Adrenal gland (tissue), 5 donors: Measurements from ENCODE around the gene ASMT.

Experiments used
- POLR2A ChIP-seq, 2 donors: fragments of 450-650 bp; IDR thresholded peaks; one replicate each; pipeline ENCODE4 v1.6.1; 2017; ENCODE audit warnings: antibody characterized with exemption in 2 of 2, mild to moderate bottlenecking in 2 of 2, moderate library complexity in 1 of 2
- TF ChIP-seq, protein P1 (sequence below), 6 experiments: fragments of 450-650 bp in 4 of 6; fragments of 200-600 bp in 2 of 6; sonication (generic) in 1 of 6; IDR thresholded peaks; 1 replicate in 5 of 6; 2 replicates in 1 of 6; pipeline versions ENCODE4 v1.5.1 to v1.8.0; 2016 to 2021; ENCODE audit warnings: antibody characterized with exemption in 6 of 6, mild to moderate bottlenecking in 2 of 6, moderate library complexity in 1 of 6
- donor health status: DM: no; HTN: no; CAD: no.

DNA sequence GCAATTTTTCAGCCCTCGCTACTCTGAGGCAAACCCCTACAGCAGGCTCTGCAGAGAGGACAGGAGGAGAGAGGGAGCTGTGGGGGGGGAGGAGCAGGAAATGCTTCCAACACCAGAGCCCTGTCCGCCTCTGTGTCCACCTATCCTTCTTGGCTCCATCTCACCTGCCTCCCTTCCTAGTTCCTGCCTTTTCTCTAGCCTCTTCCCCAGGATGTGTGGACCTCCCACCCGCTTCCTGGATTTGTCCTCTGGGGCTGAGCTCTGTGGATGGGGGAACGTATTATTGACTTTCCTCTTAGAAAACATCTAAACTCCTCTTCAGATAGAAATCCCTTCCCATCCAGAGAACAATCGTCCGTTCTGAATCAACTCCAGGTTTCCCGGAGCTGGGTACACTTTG is 14.4 kb downstream of the ASMT start:
- no peak for TF ChIP-seq POLR2A (IDR thresholded peaks at IDR 0.05)
- TF ChIP-seq, protein P1, sequence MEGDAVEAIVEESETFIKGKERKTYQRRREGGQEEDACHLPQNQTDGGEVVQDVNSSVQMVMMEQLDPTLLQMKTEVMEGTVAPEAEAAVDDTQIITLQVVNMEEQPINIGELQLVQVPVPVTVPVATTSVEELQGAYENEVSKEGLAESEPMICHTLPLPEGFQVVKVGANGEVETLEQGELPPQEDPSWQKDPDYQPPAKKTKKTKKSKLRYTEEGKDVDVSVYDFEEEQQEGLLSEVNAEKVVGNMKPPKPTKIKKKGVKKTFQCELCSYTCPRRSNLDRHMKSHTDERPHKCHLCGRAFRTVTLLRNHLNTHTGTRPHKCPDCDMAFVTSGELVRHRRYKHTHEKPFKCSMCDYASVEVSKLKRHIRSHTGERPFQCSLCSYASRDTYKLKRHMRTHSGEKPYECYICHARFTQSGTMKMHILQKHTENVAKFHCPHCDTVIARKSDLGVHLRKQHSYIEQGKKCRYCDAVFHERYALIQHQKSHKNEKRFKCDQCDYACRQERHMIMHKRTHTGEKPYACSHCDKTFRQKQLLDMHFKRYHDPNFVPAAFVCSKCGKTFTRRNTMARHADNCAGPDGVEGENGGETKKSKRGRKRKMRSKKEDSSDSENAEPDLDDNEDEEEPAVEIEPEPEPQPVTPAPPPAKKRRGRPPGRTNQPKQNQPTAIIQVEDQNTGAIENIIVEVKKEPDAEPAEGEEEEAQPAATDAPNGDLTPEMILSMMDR (IDR thresholded peaks at IDR 0.05) = no peak
